Fibroblast of mammary gland (primary cell): ENCODE measurements around the gene PPP6R2.
"Not testable (repeated sequence)": the region's sequence is repeated elsewhere in the genome, so short reads cannot be mapped to it uniquely, and the experiment has no call there.

Experiments used
- DNase-seq: peaks from one replicate; pipeline ENCODE4 v3.0.0-alpha.2; 2010; ENCODE audit warnings: low read depth
- H3K4me3 ChIP-seq: 2 replicates; pipeline ENCODE4 v1.5.1; 2011; ENCODE audit warnings: low read depth, mild to moderate bottlenecking, low read length, moderate library complexity; ENCODE audit not compliant: control insufficient read depth
- CTCF ChIP-seq: conservative IDR thresholded peaks from 2 replicates; pipeline ENCODE4 v1.5.1; 2011; ENCODE audit warnings: low read depth, low read length, inconsistent platforms; ENCODE audit not compliant: control insufficient read depth, insufficient read depth

PPP6R2 gene

GRCh38 chr22:50361688-50362087 lies 18.6 kb downstream of the PPP6R2 start:
- H3K4me3 ChIP-seq, result no peak overlapping the region
- DNase-seq, result no peak
- TF ChIP-seq CTCF, result no peak

GRCh38 chr22:50363166-50363802 lies 20.2 kb downstream of the PPP6R2 start:
- DNase-seq, result no peak
- no peak overlapping the region for H3K4me3 ChIP-seq
- TF ChIP-seq CTCF, result no peak

GRCh38 chr22:50363803-50364194 lies 20.7 kb downstream of the PPP6R2 start:
- H3K4me3 ChIP-seq, DNase-seq: not testable (repeated sequence)

GRCh38 chr22:50367778-50368500 lies 24.8 kb downstream of the PPP6R2 start:
- no peak overlapping the region for H3K4me3 ChIP-seq
- no peak for TF ChIP-seq CTCF
- DNase-seq, result no peak

GRCh38 chr22:50371101-50371648 lies 28.0 kb downstream of the PPP6R2 start:
- TF ChIP-seq CTCF, result no peak
- no peak overlapping the region for H3K4me3 ChIP-seq
- DNase-seq, result no peak

- no peak overlapping the region for H3K4me3 ChIP-seq
- DNase-seq, result no peak
- TF ChIP-seq CTCF, result no peak
Measured at GRCh38 chr22:50376085-50376651, 33.0 kb downstream of the PPP6R2 start.

- not testable (repeated sequence) for H3K4me3 ChIP-seq, DNase-seq
Measured at GRCh38 chr22:50381021-50381555, 38.0 kb downstream of the PPP6R2 start.
